Keratinocyte (primary cell): Measurements from ENCODE around the gene DDAH1. TPM values are rescaled to one million over a fixed set of nuclear protein-coding genes. Genes with fewer than 3 reads are reported as not detected.

Source experiments
- DNase-seq: peaks from one replicate; pipeline ENCODE4 v3.0.0-alpha.2; 2011; ENCODE audit warnings: low read depth, missing footprints, low spot score
- FAIRE-seq: peaks from 2 replicates; lab custom pipeline; 2011; peaks lifted over from hg19 to GRCh38; lab: Jason Lieb, UNC
- H2AFZ ChIP-seq: 2 replicates; pipeline ENCODE4 v1.6.0; 2012; ENCODE audit warnings: low read length, control low read depth, inconsistent platforms; ENCODE audit not compliant: control insufficient read depth
- H3K27ac ChIP-seq: 2 replicates; pipeline ENCODE4 v1.5.1; 2011; ENCODE audit warnings: low read length; ENCODE audit not compliant: control insufficient read depth, insufficient read depth
- H3K27me3 ChIP-seq: 3 replicates; pipeline ENCODE4 v1.6.0; 2011; ENCODE audit warnings: low read length; ENCODE audit not compliant: control insufficient read depth, insufficient read depth; ENCODE audit errors: extremely low read depth
- H3K36me3 ChIP-seq, 2 experiments: 2 replicates in 1 of 2; 3 replicates in 1 of 2; pipeline ENCODE4 v1.5.1; 2011; ENCODE audit warnings: low read length in 2 of 2, mild to moderate bottlenecking in 1 of 2; ENCODE audit not compliant: control insufficient read depth in 2 of 2, insufficient read depth in 2 of 2; ENCODE audit errors: extremely low read depth in 1 of 2
- H3K4me1 ChIP-seq: 3 replicates; pipeline ENCODE4 v1.5.1; 2011; ENCODE audit warnings: low read length; ENCODE audit not compliant: control insufficient read depth, insufficient read depth; ENCODE audit errors: extremely low read depth
- H3K4me2 ChIP-seq: 3 replicates; pipeline ENCODE4 v1.6.0; 2011; ENCODE audit warnings: low read depth, low read length; ENCODE audit not compliant: control insufficient read depth, insufficient read depth; ENCODE audit errors: extremely low read depth
- H3K4me3 ChIP-seq, 3 experiments: fragments of 200-600 bp in 1 of 3; sonication (generic) in 1 of 3; 2 replicates in 2 of 3; 3 replicates in 1 of 3; pipeline ENCODE4 v1.5.1; 2011 to 2016; ENCODE audit warnings: low read length in 3 of 3, mild to moderate bottlenecking in 3 of 3, control low read depth in 2 of 3, inconsistent platforms in 1 of 3, low read depth in 1 of 3, mixed read lengths in 1 of 3, mixed run types in 1 of 3, moderate library complexity in 1 of 3; ENCODE audit not compliant: control insufficient read depth in 2 of 3, insufficient read depth in 2 of 3; ENCODE audit errors: extremely low read depth in 1 of 3
- H3K79me2 ChIP-seq: 2 replicates; pipeline ENCODE4 v1.6.0; 2012; ENCODE audit warnings: low read length; ENCODE audit not compliant: control insufficient read depth, insufficient read depth
- H3K9ac ChIP-seq: 3 replicates; pipeline ENCODE4 v1.6.0; 2011; ENCODE audit warnings: low read length; ENCODE audit not compliant: control insufficient read depth, insufficient read depth; ENCODE audit errors: extremely low read depth
- H3K9me1 ChIP-seq: 3 replicates; pipeline ENCODE4 v1.6.0; 2011; ENCODE audit warnings: low read length; ENCODE audit not compliant: control insufficient read depth, insufficient read depth; ENCODE audit errors: extremely low read depth
- H3K9me3 ChIP-seq: 2 replicates; pipeline ENCODE4 v1.5.1; 2012; ENCODE audit warnings: low read depth, low read length; ENCODE audit not compliant: control insufficient read depth
- H4K20me1 ChIP-seq: 3 replicates; pipeline ENCODE4 v1.6.0; 2011; ENCODE audit warnings: low read length; ENCODE audit not compliant: control insufficient read depth, insufficient read depth; ENCODE audit errors: extremely low read depth
- CTCF ChIP-seq, 3 experiments: IDR thresholded peaks in 1 of 3; conservative IDR thresholded peaks in 1 of 3; optimal IDR thresholded peaks in 1 of 3; 2 replicates in 2 of 3; 3 replicates in 1 of 3; pipeline versions ENCODE3 to v1.5.1; 2011; ENCODE audit warnings: low read length in 3 of 3, mild to moderate bottlenecking in 3 of 3, moderate library complexity in 2 of 3, control low read depth in 1 of 3, inconsistent platforms in 1 of 3; ENCODE audit not compliant: insufficient read depth in 2 of 3; ENCODE audit errors: extremely low read depth in 1 of 3
- EZH2 ChIP-seq: IDR thresholded peaks from one replicate; pipeline ENCODE4 v1.6.1; 2012; ENCODE audit warnings: inconsistent platforms, mild to moderate bottlenecking, low read length, moderate library complexity
- dilution Hi-C: fragments of 300-500 bp; cut with MboI; formaldehyde crosslinking; loops from one replicate; pipeline ENCODE4 v1.7.0; 2020; ENCODE audit warnings: low sequenced_read_pairs; ENCODE audit not compliant: extremely low pct_ligation_motif_present
- polyA plus RNA-seq, 5 experiments: library from polyadenylated mRNA; depleted of rRNA in 3 of 5; stranded (reverse) in 3 of 5; stranded (forward) in 1 of 5; unstranded in 1 of 5; fragments of >200 nt; gene quantifications; 1 replicate in 1 of 5; 2 replicates in 3 of 5; 3 replicates in 1 of 5; pipeline versions ENCODE4 v1.2.1 to v1.2.3, GENCODE V29; 2011 to 2012; ENCODE audit warnings: missing spikeins in 2 of 5, low read depth in 1 of 5, low replicate concordance in 1 of 5

The DDAH1 gene
- polyA plus RNA-seq, 1 donor (not counting 4 experiments of a cell fraction or from before 2014, with no cell fraction given) = 5.8 TPM

GRCh38 chr1:85315789-85316188 is 149.2 kb downstream of the DDAH1 start:
- DNase-seq (no peak), FAIRE-seq (no peak)
- Histone ChIP-seq H2AFZ (no peak overlapping the region), H3K27ac (no peak overlapping the region), H4K20me1 (no peaks in the 10 kb centered on the region), H3K9me1 (no peaks in the 10 kb centered on the region), H3K9ac (no peak overlapping the region), H3K4me3 (no peak overlapping the region), H3K4me1 (peaks cover 71% of the 10 kb centered on the region), H3K79me2 (no peaks in the 10 kb centered on the region), H3K4me2 (no peak overlapping the region), H3K27me3 (no peaks in the 10 kb centered on the region), H3K36me3 (no peaks in the 10 kb centered on the region), H3K9me3 (no peaks in the 10 kb centered on the region)
- TF ChIP-seq EZH2 (no peak), CTCF (optimal IDR thresholded peaks at IDR 0.05 in 1 of 3, IDR thresholded peaks at IDR 0.05 in 1 of 3, conservative IDR thresholded peaks at IDR 0.05 in 1 of 3; ENCODE audit: extremely low read depth in 1 of 3, insufficient read depth in 2 of 3, low read length in 3 of 3) (no peak)
- dilution Hi-C loops = no loop called here

- Histone ChIP-seq H3K36me3 (no peaks in the 10 kb centered on the region), H3K9me1 (no peaks in the 10 kb centered on the region), H3K4me1 (peaks cover 61% of the 10 kb centered on the region), H3K27me3 (no peaks in the 10 kb centered on the region), H3K4me2 (no peak overlapping the region), H3K4me3 (no peak overlapping the region), H3K27ac (peak overlapping the region; percentile 55), H3K79me2 (no peaks in the 10 kb centered on the region), H3K9me3 (no peaks in the 10 kb centered on the region), H2AFZ (peak overlapping the region; percentile 18), H4K20me1 (no peaks in the 10 kb centered on the region), H3K9ac (no peak overlapping the region)
- FAIRE-seq (no peak), DNase-seq (no peak)
- TF ChIP-seq EZH2 = no peak
- no peak for TF ChIP-seq CTCF (optimal IDR thresholded peaks at IDR 0.05 in 1 of 3, IDR thresholded peaks at IDR 0.05 in 1 of 3, conservative IDR thresholded peaks at IDR 0.05 in 1 of 3; ENCODE audit: extremely low read depth in 1 of 3, insufficient read depth in 2 of 3, low read length in 3 of 3)
- dilution Hi-C loops = no loop called here
Observed at GRCh38 chr1:85314726-85315125, 150.2 kb downstream of the DDAH1 start.
